Pancreas (tissue), 10 donors: ENCODE results near the gene ANKRD37. TPM values are rescaled to one million over a fixed set of nuclear protein-coding genes. Genes with fewer than 3 reads are reported as not detected.

Experiments
- ATAC-seq, 4 donors: fragments of 200-7000 bp; cut with Tn5 transposase; one replicate each; pipeline versions ENCODE4 v1.8.0 to v1.9.1; 2020; ENCODE audit warnings: mild to moderate bottlenecking in 4 of 4, moderate library complexity in 4 of 4
- DNase-seq, 6 donors: peaks; one replicate each; pipeline ENCODE4 v3.0.0-alpha.2; 2020
- FAIRE-seq: peaks from 2 replicates; lab custom pipeline; 2012; peaks lifted over from hg19 to GRCh38; lab: Jason Lieb, UNC
- H3K27ac ChIP-seq, 4 donors: fragments of 200-600 bp; sonication (generic); 1 replicate in 3 of 4; 2 replicates in 1 of 4; pipeline versions ENCODE4 v1.5.0 to v1.8.0; 2020
- H3K27me3 ChIP-seq, 4 donors: fragments of 200-600 bp; one replicate each; pipeline ENCODE4 v1.8.0; 2021
- H3K36me3 ChIP-seq, 3 donors: fragments of 200-600 bp; sonication (generic) in 1 of 3; one replicate each; pipeline versions ENCODE4 v1.5.0 to v1.8.0; 2020 to 2021
- H3K4me1 ChIP-seq, 3 donors: fragments of 200-600 bp; one replicate each; pipeline ENCODE4 v1.8.0; 2021
- H3K4me3 ChIP-seq, 4 donors: fragments of 200-600 bp; sonication (generic) in 2 of 4; one replicate each; pipeline versions ENCODE4 v1.5.0 to v1.8.0; 2020 to 2021
- H3K9me3 ChIP-seq, 4 donors: fragments of 200-600 bp; one replicate each; pipeline ENCODE4 v1.8.0; 2021
- CTCF ChIP-seq, 4 donors: fragments of 200-600 bp; sonication (generic) in 3 of 4; IDR thresholded peaks; one replicate each; pipeline versions ENCODE4 v1.5.0 to v1.8.0; 2021; ENCODE audit warnings: antibody characterized with exemption in 4 of 4
- WGBS, 2 donors: extraction: QIAGEN DNeasy Blood & Tissue Kit; methylation state at CpG; one replicate each; pipeline ENCODE4 v1.1.7; 2013; 5-methylcytosine and 5-hydroxymethylcytosine counted together
- intact Hi-C, 3 donors: fragments of 100-400 bp; cut with DNase I; formaldehyde crosslinking; loops; one replicate each; pipeline versions ENCODE4 v1.11.1 to v1.14.2; 2022
- polyA plus RNA-seq, 2 donors: library from polyadenylated mRNA; stranded (reverse); fragments of 200-250 nt; gene quantifications; one replicate each; pipeline ENCODE4 v1.2.3, GENCODE V29; 2013
- total RNA-seq, 6 donors: library from RNA; stranded (reverse); fragmentation: NEBNext Ultra II Directional in 4 of 6; extraction: Animal tissue kit (Norgen Biotek cat#: 25700) in 4 of 6; gene quantifications; one replicate each; pipeline versions ENCODE4 v1.2.1 to v1.2.4, GENCODE V29; 2021 to 2023
- donor health status: healthy with polysubstance abuse.
- donor health status: DM: no; HTN: no; CAD: no; lungs with moderate emphysema.
- donor health status: DM: no; HTN: no; CAD: no.
- donor health status: control.
- donor health status: control.
- donor health status: Bipolar disorder and iron deficiency.
- donor health status: DM: yes; HTN: yes; CAD: no.
- donor health status: DM: no; HTN: no; CAD: no.
- donor health status: DM: no; HTN: no; CAD: no.
- donor health status: DM: yes; HTN: yes; CAD: no.

Gene ANKRD37
- total and polyA plus RNA-seq, 8 donors = 4.8 to 15.3 (median 10.7) TPM

- DNase-seq = no peak
- WGBS, 2 donors = 88 to 95% methylated on average over 6 of the region's 6 CpGs
- Histone ChIP-seq H3K27ac (no peak overlapping the region), H3K36me3 (no peaks in the 10 kb centered on the region), H3K4me3 (no peak overlapping the region), H3K9me3 (no peaks in the 10 kb centered on the region), H3K4me1 (peaks cover 0 to 21% (median 11%) of the 10 kb centered on the region in 3 donors), H3K27me3 (no peaks in the 10 kb centered on the region)
- intact Hi-C loops = no loop called here
- FAIRE-seq = no peak
- TF ChIP-seq CTCF (IDR thresholded peaks at IDR 0.05) = no peak
- no peak for ATAC-seq
These were observed 18.4 kb upstream of the ANKRD37 start for GRCh38 chr4:185378264-185378663.

GRCh38 chr4:185379326-185380295 is 17.0 kb upstream of the ANKRD37 start:
- peak; percentile 78 to 83 (median 80) for ATAC-seq
- H3K9me3 ChIP-seq = no peaks in the 10 kb centered on the region
- no peak for FAIRE-seq
- H3K27me3 ChIP-seq = no peaks in the 10 kb centered on the region
- 55 to 62% methylated on average over 13 of the region's 13 CpGs for WGBS, 2 donors
- TF ChIP-seq CTCF (IDR thresholded peaks at IDR 0.05) = no peak
- H3K4me3 ChIP-seq = no peak overlapping the region
- H3K4me1 ChIP-seq = peaks cover 8 to 32% (median 22%) of the 10 kb centered on the region in 3 donors
- intact Hi-C loops = no loop called here
- DNase-seq = peak in 5 of 6 donors; percentile 49 to 75 (median 54)
- H3K36me3 ChIP-seq = no peaks in the 10 kb centered on the region
- peak overlapping the region in 3 of 4 donors; percentile 20 to 57 (median 29) for H3K27ac ChIP-seq

- no peaks in the 10 kb centered on the region for H3K9me3 ChIP-seq
- H3K27ac ChIP-seq = peak overlapping the region in 3 of 4 donors; percentile 20 to 57 (median 29)
- intact Hi-C loops = no loop called here
- DNase-seq (no peak), ATAC-seq (no peak), FAIRE-seq (no peak)
- H3K27me3 ChIP-seq = no peaks in the 10 kb centered on the region
- H3K36me3 ChIP-seq = no peaks in the 10 kb centered on the region
- no peak overlapping the region for H3K4me3 ChIP-seq
- 85 to 90% methylated on average over 1 of the region's 1 CpG for WGBS, 2 donors
- peaks cover 8 to 32% (median 22%) of the 10 kb centered on the region in 3 donors for H3K4me1 ChIP-seq
- TF ChIP-seq CTCF (IDR thresholded peaks at IDR 0.05) = no peak
These were observed 16.3 kb upstream of the ANKRD37 start for GRCh38 chr4:185380320-185380719.

- no peak overlapping the region for H3K27ac ChIP-seq
- no peaks in the 10 kb centered on the region for H3K27me3 ChIP-seq
- no peaks in the 10 kb centered on the region for H3K9me3 ChIP-seq
- WGBS, 2 donors = 51% methylated on average over 4 of the region's 4 CpGs
- no peaks in the 10 kb centered on the region for H3K36me3 ChIP-seq
- intact Hi-C loops = no loop called here
- TF ChIP-seq CTCF (IDR thresholded peaks at IDR 0.05) = no peak
- peaks cover 8 to 32% (median 22%) of the 10 kb centered on the region in 3 donors for H3K4me1 ChIP-seq
- H3K4me3 ChIP-seq = no peak overlapping the region
- DNase-seq = no peak
- ATAC-seq = no peak
- no peak for FAIRE-seq
These were observed 15.1 kb upstream of the ANKRD37 start for GRCh38 chr4:185381288-185382196.
